Measurements from ENCODE around the gene SCP2.
"Not testable (repeated sequence)": the region's sequence is repeated elsewhere in the genome, so short reads cannot be mapped to it uniquely, and the experiment has no call there.

SCP2 gene

DNA sequence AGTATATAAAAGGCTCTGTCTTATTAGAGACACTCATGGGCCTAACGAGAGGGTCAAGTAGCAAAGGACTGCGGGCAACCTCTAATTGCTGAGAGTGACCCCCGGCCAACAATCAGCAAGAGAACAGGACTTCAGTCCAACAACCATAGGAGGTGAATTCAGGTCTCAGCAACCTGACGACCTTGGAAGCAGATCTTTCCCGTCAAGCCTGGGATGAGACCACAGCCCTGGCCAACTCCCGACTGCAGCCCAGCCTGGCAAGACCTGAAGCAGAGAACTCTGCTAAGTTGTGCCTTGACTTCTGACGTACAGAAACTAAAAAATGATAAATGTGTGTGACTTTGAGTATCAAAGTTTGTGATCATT lies 11.2 kb upstream of the SCP2 start:
- FAIRE-seq (no peak), DNase-seq (ENCODE audit: insufficient read length, low spot score) (no peak)

GRCh38 chr1:52916241-52916975 lies 10.7 kb upstream of the SCP2 start:
- FAIRE-seq (no peak), DNase-seq (ENCODE audit: insufficient read length, low spot score) (no peak)

GRCh38 chr1:52917156-52917555 lies 9.9 kb upstream of the SCP2 start:
- FAIRE-seq (no peak), DNase-seq (ENCODE audit: insufficient read length, low spot score) (no peak)

DNA sequence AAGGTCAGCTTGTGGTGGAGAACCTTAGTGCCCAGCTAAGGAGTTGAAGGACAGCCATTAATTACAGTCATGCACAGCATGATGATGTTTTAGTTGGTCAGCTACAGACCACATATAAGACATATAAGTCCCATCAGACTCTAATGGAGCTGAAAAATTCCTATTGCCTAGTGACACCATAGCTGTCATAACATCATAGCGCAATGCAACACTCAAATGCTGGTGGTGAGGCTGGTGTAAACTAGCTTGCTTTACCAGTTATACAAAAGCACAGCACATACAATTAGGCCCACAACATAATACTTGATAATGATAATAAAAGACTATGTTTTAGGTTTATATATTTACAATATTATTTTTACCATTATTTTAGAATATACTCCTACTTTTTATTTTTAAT lies 9.5 kb upstream of the SCP2 start:
- DNase-seq (ENCODE audit: insufficient read length, low spot score), result no peak
- no peak for FAIRE-seq

DNA sequence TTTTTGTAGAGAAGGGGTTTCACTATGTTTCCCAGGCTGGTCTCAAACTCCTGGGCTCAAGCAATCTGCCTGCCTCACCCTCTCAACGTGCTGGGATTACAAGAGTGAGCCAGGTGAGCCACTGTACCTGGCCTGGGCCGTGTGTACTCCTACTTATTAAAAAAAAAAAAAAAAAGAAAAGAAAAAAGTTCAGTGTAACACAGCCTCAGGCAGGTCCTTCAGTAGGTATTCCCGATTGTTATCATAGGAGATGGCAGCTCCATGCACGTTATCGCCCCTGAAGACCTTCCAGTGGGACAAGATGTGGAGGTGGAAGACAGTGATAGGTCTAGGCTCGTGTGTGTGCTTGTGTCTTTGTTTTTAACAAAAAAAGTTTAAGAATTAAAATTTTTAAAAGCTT lies 8.9 kb upstream of the SCP2 start:
- no peak for FAIRE-seq
- DNase-seq (ENCODE audit: insufficient read length, low spot score), result no peak

DNA sequence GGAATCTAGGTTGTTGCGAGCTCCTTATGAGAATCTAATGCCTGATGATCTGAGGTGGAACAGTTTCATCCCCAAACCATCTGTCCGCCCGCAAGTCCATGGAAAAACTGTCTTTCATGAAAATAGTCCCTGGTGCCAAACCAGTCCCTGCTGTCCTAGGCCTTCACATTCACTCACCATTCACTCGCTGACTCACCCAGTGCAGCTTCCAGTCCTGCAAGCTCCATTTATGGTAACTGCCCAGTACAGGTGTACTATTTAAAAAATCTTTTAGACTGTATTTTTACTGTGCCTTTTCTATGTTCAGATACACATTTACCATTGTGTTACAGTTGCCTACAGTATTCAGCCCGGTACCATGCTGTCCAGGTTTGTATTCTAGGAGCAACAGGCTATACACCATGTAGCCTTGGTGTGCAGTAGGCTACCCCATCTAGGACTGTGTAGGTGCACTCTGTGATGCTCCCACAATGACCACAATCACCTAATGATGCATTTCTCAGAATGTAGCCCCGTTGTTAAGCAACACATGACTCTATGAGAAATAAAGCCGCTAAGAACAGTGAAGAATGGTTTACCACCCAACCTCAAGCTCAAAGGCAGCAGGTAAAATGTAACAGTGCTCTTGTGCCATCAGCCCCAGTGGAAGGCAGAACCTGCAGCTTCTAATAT lies 7.9 kb upstream of the SCP2 start:
- FAIRE-seq, result no peak
- DNase-seq (ENCODE audit: insufficient read length, low spot score), result no peak

- FAIRE-seq, result no peak
- DNase-seq (ENCODE audit: insufficient read length, low spot score), result no peak
Observed at GRCh38 chr1:52919723-52920483, 7.2 kb upstream of the SCP2 start.

- FAIRE-seq (no peak), DNase-seq (ENCODE audit: insufficient read length, low spot score) (no peak)
Observed at GRCh38 chr1:52920791-52921291, 6.2 kb upstream of the SCP2 start.

GRCh38 chr1:52925571-52926005 lies 1.5 kb upstream of the SCP2 start:
- DNase-seq (ENCODE audit: insufficient read length, low spot score) (no peak), FAIRE-seq (no peak)

DNA sequence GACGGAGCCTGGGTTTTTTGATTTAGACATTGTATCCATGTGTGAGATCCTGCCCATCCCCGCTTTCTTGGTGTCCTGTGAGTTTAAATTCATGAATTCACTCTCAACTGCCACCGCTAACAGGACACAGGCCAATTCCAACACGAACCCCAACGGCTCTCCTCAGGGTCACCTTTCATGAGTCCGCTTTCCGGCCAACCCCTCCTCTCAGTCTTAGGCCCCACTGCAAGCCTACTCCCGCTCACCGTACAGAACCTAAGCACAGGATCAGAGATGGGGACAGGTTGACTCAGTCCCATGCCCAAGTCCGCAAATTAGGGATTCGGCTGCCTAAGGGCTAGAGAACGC lies 238 bp upstream of the SCP2 start:
- FAIRE-seq, result peak; percentile 64
- DNase-seq (ENCODE audit: insufficient read length, low spot score), result no peak

- FAIRE-seq, result peak; percentile 54
- DNase-seq (ENCODE audit: insufficient read length, low spot score), result no peak
Observed at GRCh38 chr1:52928015-52928404, 934 bp downstream of the SCP2 start.

GRCh38 chr1:52929019-52929418 lies 1.9 kb downstream of the SCP2 start:
- no peak for FAIRE-seq
- DNase-seq (ENCODE audit: insufficient read length, low spot score), result no peak

GRCh38 chr1:52937433-52938182 lies 10.5 kb downstream of the SCP2 start:
- no peak for FAIRE-seq
- DNase-seq (ENCODE audit: insufficient read length, low spot score), result no peak

- no peak for FAIRE-seq
Observed at GRCh38 chr1:52938183-52938451, 11.0 kb downstream of the SCP2 start.

DNA sequence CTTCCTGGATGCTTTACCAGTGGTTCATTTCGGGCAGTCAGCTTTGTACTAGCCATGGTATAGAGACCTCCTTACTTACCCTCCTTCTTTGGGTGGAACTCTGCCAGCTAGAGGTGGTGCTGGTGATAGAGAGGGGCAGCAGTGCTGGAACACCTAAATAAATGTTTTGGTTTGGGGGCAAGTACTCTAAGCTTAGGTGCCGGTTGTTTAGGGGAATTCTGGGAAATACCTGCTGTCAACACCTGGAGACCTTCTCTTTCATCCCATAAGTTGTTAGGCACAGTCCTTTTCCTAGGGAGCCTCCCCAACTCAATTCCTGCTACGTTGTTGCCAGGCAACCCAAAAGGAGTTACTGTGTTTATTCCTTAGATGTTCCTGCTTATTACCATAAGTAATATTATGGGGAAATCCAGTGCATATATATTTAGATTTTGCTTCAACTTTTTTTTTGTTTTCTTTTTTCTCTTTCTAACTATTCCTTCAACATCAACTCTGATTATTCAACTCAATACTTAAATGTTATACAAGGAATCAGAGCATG lies 16.9 kb downstream of the SCP2 start:
- no peak for DNase-seq (ENCODE audit: insufficient read length, low spot score)
- FAIRE-seq, result no peak

More at GRCh38 chr1:52938183-52938451, 11.0 kb downstream of the SCP2 start:
- DNase-seq (ENCODE audit: insufficient read length, low spot score), result no peak

- DNase-seq (ENCODE audit: insufficient read length, low spot score) (no peak), FAIRE-seq (no peak)
Observed at GRCh38 chr1:52944566-52944965, 17.5 kb downstream of the SCP2 start.

DNA sequence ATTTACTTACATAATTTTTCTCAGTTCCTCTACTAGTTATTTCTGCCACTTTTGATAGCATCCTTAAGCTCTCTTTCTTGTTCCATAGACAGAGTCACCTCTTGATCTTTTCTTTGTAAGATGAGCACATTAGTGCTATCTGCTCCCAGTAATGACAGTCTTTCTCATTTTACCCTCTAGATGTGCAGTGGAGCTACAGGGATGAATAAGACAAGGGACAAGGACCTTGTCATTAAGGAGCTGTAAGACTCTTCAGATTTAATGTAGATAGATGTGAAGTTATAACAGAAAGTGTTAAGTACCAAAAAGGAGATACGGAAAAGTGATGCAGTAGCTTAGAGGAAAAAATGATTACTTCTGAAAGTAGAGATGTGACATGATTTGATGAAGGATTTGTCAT lies 20.4 kb downstream of the SCP2 start:
- DNase-seq (ENCODE audit: insufficient read length, low spot score), result no peak
- FAIRE-seq, result no peak

- not testable (repeated sequence) for DNase-seq (ENCODE audit: insufficient read length, low spot score); FAIRE-seq
Observed at GRCh38 chr1:52949602-52950001, 22.5 kb downstream of the SCP2 start.

DNA sequence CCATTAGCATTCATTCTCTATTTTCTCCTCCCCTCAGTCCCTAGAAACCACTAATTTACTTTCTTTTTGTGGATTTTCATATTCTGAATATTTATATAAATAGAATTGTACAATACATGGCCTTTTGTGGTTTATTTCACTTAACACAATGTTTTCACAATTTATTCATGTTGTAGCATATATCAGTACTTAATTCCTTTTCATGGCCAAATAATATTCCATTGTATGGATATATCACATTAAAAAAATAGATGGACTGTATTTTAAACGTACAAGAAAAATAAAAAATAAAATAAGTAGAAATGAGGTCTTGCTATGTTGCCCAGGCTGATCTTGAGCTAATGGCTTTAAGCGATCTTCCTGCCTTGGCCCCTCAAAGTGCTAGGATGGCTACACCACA lies 25.0 kb downstream of the SCP2 start:
- DNase-seq (ENCODE audit: insufficient read length, low spot score) (no peak), FAIRE-seq (no peak)

- DNase-seq (ENCODE audit: insufficient read length, low spot score) (peak; percentile 30), FAIRE-seq (no peak)
Observed at GRCh38 chr1:52955129-52955970, 28.3 kb downstream of the SCP2 start.
